Fibroblast of lung (primary cell): ENCODE results near the gene NRP1.

ENCODE experiments used
- CTCF ChIP-seq, 2 donors: IDR thresholded peaks in 1 of 2; conservative IDR thresholded peaks in 1 of 2; 1 replicate in 1 of 2; 2 replicates in 1 of 2; pipeline ENCODE4 v1.5.1; 2011 to 2012; ENCODE audit warnings: low read length in 2 of 2, control low read depth in 1 of 2, inconsistent platforms in 1 of 2, low read depth in 1 of 2, mild to moderate bottlenecking in 1 of 2
- EZH2 ChIP-seq: IDR thresholded peaks from 2 replicates; pipeline ENCODE4 v1.5.1; 2012; ENCODE audit warnings: low read length, control low read depth, mild to moderate bottlenecking; ENCODE audit errors: missing control alignments

GRCh38 chr10:33252324-33252723 is 82.1 kb downstream of the NRP1 start:
- TF ChIP-seq CTCF (conservative IDR thresholded peaks at IDR 0.05 in 1 of 2, IDR thresholded peaks at IDR 0.05 in 1 of 2; ENCODE audit: low read depth in 1 of 2, low read length in 2 of 2) (no peak), EZH2 (no peak)
